Right renal cortex interstitium (tissue), 3 donors: Measurements from ENCODE around the gene OVOL2. TPM values are rescaled to one million over a fixed set of nuclear protein-coding genes. Genes with fewer than 3 reads are reported as not detected.
"Not testable (repeated sequence)": the region's sequence is repeated elsewhere in the genome, so short reads cannot be mapped to it uniquely, and the experiment has no call there.

Experiments used
- DNase-seq, 3 donors: peaks; one replicate each; pipeline ENCODE4 v3.0.0-alpha.2; 2013; ENCODE audit warnings: low read depth in 3 of 3, low spot score in 2 of 3
- polyA plus RNA-seq, 3 donors: library from polyadenylated mRNA; unstranded; fragments of 120-200 nt; gene quantifications; one replicate each; pipeline ENCODE4 v1.2.1, GENCODE V29; 2013; ENCODE audit not compliant: insufficient read length in 3 of 3

Gene OVOL2
- polyA plus RNA-seq, 3 donors: 1.1 to 1.4 (median 1.3) TPM

GRCh38 chr20:18058661-18059467 is 1.1 kb upstream of the OVOL2 start:
- DNase-seq: peak in 1 of 3 donors; percentile 38

GRCh38 chr20:18057994-18058349 is 256 bp upstream of the OVOL2 start:
- DNase-seq: no peak

- DNase-seq: no peak
Measured at GRCh38 chr20:18056174-18057100, 1.3 kb downstream of the OVOL2 start.

- DNase-seq: no peak
Measured at GRCh38 chr20:18055261-18055660, 2.5 kb downstream of the OVOL2 start.

- no peak for DNase-seq
Measured at GRCh38 chr20:18052856-18053255, 4.9 kb downstream of the OVOL2 start.

GRCh38 chr20:18050628-18051027 is 7.1 kb downstream of the OVOL2 start:
- no peak for DNase-seq

- DNase-seq: no peak
Measured at GRCh38 chr20:18048176-18048575, 9.5 kb downstream of the OVOL2 start.

- no peak for DNase-seq
Measured at GRCh38 chr20:18046535-18046934, 11.2 kb downstream of the OVOL2 start.

- DNase-seq: no peak
Measured at GRCh38 chr20:18042229-18042628, 15.5 kb downstream of the OVOL2 start.

GRCh38 chr20:18041462-18041861 is 16.3 kb downstream of the OVOL2 start:
- no peak for DNase-seq

- DNase-seq: no peak
Measured at GRCh38 chr20:18039063-18039462, 18.7 kb downstream of the OVOL2 start.

- no peak for DNase-seq
Measured at GRCh38 chr20:18034039-18034438, 23.7 kb downstream of the OVOL2 start.

GRCh38 chr20:18032977-18033892 is 24.5 kb downstream of the OVOL2 start:
- no peak for DNase-seq

GRCh38 chr20:18031888-18032509 is 25.7 kb downstream of the OVOL2 start:
- DNase-seq: no peak

- DNase-seq: no peak
Measured at GRCh38 chr20:18031050-18031449, 26.7 kb downstream of the OVOL2 start.

- DNase-seq: no peak
Measured at GRCh38 chr20:18030020-18030419, 27.7 kb downstream of the OVOL2 start.

GRCh38 chr20:18027011-18027410 is 30.7 kb downstream of the OVOL2 start:
- DNase-seq: not testable (repeated sequence)

GRCh38 chr20:18024606-18025127 is 33.0 kb downstream of the OVOL2 start:
- no peak for DNase-seq

GRCh38 chr20:18020931-18021330 is 36.8 kb downstream of the OVOL2 start:
- no peak for DNase-seq

GRCh38 chr20:18019068-18019467 is 38.6 kb downstream of the OVOL2 start:
- no peak for DNase-seq
